Small intestine (tissue), 7 donors: ENCODE results near the gene INPP4B. TPM values are rescaled to one million over a fixed set of nuclear protein-coding genes. Genes with fewer than 3 reads are reported as not detected.
A peak's percentile ranks its signal among the peaks of the same experiment; 100 is the strongest.

ENCODE experiments used
- DNase-seq, 2 donors: peaks; one replicate each; pipeline versions ENCODE4 v3.0.0 to v3.0.0-alpha.2; 2013
- FAIRE-seq: peaks from 2 replicates; lab custom pipeline; 2012; peaks lifted over from hg19 to GRCh38; lab: Jason Lieb, UNC
- H3K27ac ChIP-seq, 3 donors: one replicate each; pipeline ENCODE4 v1.5.1; 2013; ENCODE audit warnings: low read length in 2 of 3, mild to moderate bottlenecking in 2 of 3, control low read depth in 1 of 3, inconsistent platforms in 1 of 3, low read depth in 1 of 3, moderate library complexity in 1 of 3
- H3K27me3 ChIP-seq, 3 donors: one replicate each; pipeline ENCODE4 v1.6.1; 2013; ENCODE audit warnings: low read length in 3 of 3, inconsistent platforms in 1 of 3; ENCODE audit not compliant: control insufficient read depth in 3 of 3, insufficient read depth in 3 of 3
- H3K36me3 ChIP-seq, 3 donors: one replicate each; pipeline ENCODE4 v1.6.1; 2013; ENCODE audit warnings: low read length in 3 of 3, inconsistent platforms in 1 of 3, low read depth in 1 of 3, mild to moderate bottlenecking in 1 of 3, moderate library complexity in 1 of 3; ENCODE audit not compliant: control insufficient read depth in 3 of 3, insufficient read depth in 2 of 3
- H3K4me1 ChIP-seq, 3 donors: one replicate each; pipeline ENCODE4 v1.6.1; 2013; ENCODE audit warnings: low read length in 2 of 3, inconsistent platforms in 1 of 3, low read depth in 1 of 3, mild to moderate bottlenecking in 1 of 3, moderate library complexity in 1 of 3; ENCODE audit not compliant: control insufficient read depth in 3 of 3, insufficient read depth in 2 of 3
- H3K4me3 ChIP-seq, 3 donors: one replicate each; pipeline ENCODE4 v1.5.1; 2013; ENCODE audit warnings: low read length in 3 of 3, control low read depth in 1 of 3, inconsistent platforms in 1 of 3, low read depth in 1 of 3, mild to moderate bottlenecking in 1 of 3, moderate library complexity in 1 of 3
- H3K9me3 ChIP-seq, 2 donors: one replicate each; pipeline ENCODE4 v1.6.1; 2013; ENCODE audit warnings: low read depth in 1 of 2, low read length in 1 of 2; ENCODE audit not compliant: control insufficient read depth in 2 of 2, insufficient read depth in 1 of 2
- WGBS, 3 donors: extraction: QIAGEN DNeasy Blood & Tissue Kit; methylation state at CpG; one replicate each; pipeline ENCODE4 v1.1.7; 2013; 5-methylcytosine and 5-hydroxymethylcytosine counted together
- polyA plus RNA-seq, 4 donors: library from polyadenylated mRNA; stranded (reverse) in 3 of 4; unstranded in 1 of 4; fragments of 200-250 nt in 3 of 4; fragments of 120-200 nt in 1 of 4; gene quantifications; one replicate each; pipeline versions ENCODE4 v1.2.1 to v1.2.3, GENCODE V29; 2013
- donor health status: healthy with polysubstance abuse.
- donor health status: control.
- donor health status: control.
- donor health status: Bipolar disorder and iron deficiency.
- donor health status: healthy.

Gene INPP4B
- polyA plus RNA-seq, 4 donors = 2.7 to 6.6 (median 4.2) TPM

GRCh38 chr4:142743121-142743825 lies 102.8 kb downstream of the INPP4B start:
- Histone ChIP-seq H3K4me3 (no peak overlapping the region), H3K9me3 (no peaks in the 10 kb centered on the region), H3K36me3 (no peaks in the 10 kb centered on the region), H3K4me1 (no peaks in the 10 kb centered on the region), H3K27ac (no peak overlapping the region), H3K27me3 (no peaks in the 10 kb centered on the region)
- peak in 1 of 2 donors; percentile 39 for DNase-seq
- FAIRE-seq = no peak

GRCh38 chr4:142741995-142742394 lies 104.1 kb downstream of the INPP4B start:
- H3K4me1 ChIP-seq = no peaks in the 10 kb centered on the region
- FAIRE-seq (no peak), DNase-seq (no peak)
- H3K27me3 ChIP-seq = no peaks in the 10 kb centered on the region
- no peak overlapping the region for H3K27ac ChIP-seq
- no peaks in the 10 kb centered on the region for H3K36me3 ChIP-seq
- WGBS, 3 donors = 77 to 83% (median 80%) methylated on average over 1 of the region's 1 CpG
- H3K4me3 ChIP-seq = no peak overlapping the region
- no peaks in the 10 kb centered on the region for H3K9me3 ChIP-seq

- Histone ChIP-seq H3K27ac (no peak overlapping the region), H3K9me3 (no peaks in the 10 kb centered on the region), H3K4me1 (no peaks in the 10 kb centered on the region), H3K27me3 (no peaks in the 10 kb centered on the region), H3K4me3 (no peak overlapping the region), H3K36me3 (no peaks in the 10 kb centered on the region)
- DNase-seq (no peak), FAIRE-seq (no peak)
- WGBS, 3 donors = 82 to 94% (median 93%) methylated on average over 2 of the region's 2 CpGs
Observed at GRCh38 chr4:142728233-142728632, 117.9 kb downstream of the INPP4B start.

- no peak for DNase-seq
- Histone ChIP-seq H3K36me3 (no peaks in the 10 kb centered on the region), H3K4me3 (no peak overlapping the region), H3K27ac (no peak overlapping the region), H3K4me1 (no peaks in the 10 kb centered on the region), H3K9me3 (no peaks in the 10 kb centered on the region), H3K27me3 (no peaks in the 10 kb centered on the region)
- no peak for FAIRE-seq
- 43 to 57% (median 45%) methylated on average over 3 of the region's 3 CpGs for WGBS, 3 donors
Observed at GRCh38 chr4:142727149-142727548, 119.0 kb downstream of the INPP4B start.

- Histone ChIP-seq H3K9me3 (no peaks in the 10 kb centered on the region), H3K4me1 (no peaks in the 10 kb centered on the region), H3K4me3 (no peak overlapping the region), H3K27me3 (no peaks in the 10 kb centered on the region), H3K27ac (no peak overlapping the region), H3K36me3 (no peaks in the 10 kb centered on the region)
- no peak for FAIRE-seq
- no peak for DNase-seq
- 66 to 83% (median 81%) methylated on average over 2 of the region's 2 CpGs for WGBS, 3 donors
Observed at GRCh38 chr4:142725886-142726285, 120.2 kb downstream of the INPP4B start.

- no peak for FAIRE-seq
Observed at GRCh38 chr4:142721187-142721586, 124.9 kb downstream of the INPP4B start.

GRCh38 chr4:142719854-142720541 lies 126.1 kb downstream of the INPP4B start:
- Histone ChIP-seq H3K4me1 (no peaks in the 10 kb centered on the region), H3K36me3 (no peaks in the 10 kb centered on the region), H3K27ac (no peak overlapping the region), H3K4me3 (no peak overlapping the region), H3K27me3 (no peaks in the 10 kb centered on the region), H3K9me3 (no peaks in the 10 kb centered on the region)
- FAIRE-seq = no peak
- DNase-seq = peak; percentile 28 to 37
- WGBS, 3 donors = 61 to 69% (median 63%) methylated on average over 5 of the region's 5 CpGs

More at GRCh38 chr4:142721187-142721586, 124.9 kb downstream of the INPP4B start:
- no peaks in the 10 kb centered on the region for H3K9me3 ChIP-seq
- DNase-seq = no peak
- WGBS, 3 donors = 85 to 94% (median 92%) methylated on average over 4 of the region's 4 CpGs
- no peak overlapping the region for H3K27ac ChIP-seq
- H3K27me3 ChIP-seq = no peaks in the 10 kb centered on the region
- no peak overlapping the region for H3K4me3 ChIP-seq
- no peaks in the 10 kb centered on the region for H3K4me1 ChIP-seq
- no peaks in the 10 kb centered on the region for H3K36me3 ChIP-seq

GRCh38 chr4:142718981-142719380 lies 127.1 kb downstream of the INPP4B start:
- H3K4me3 ChIP-seq = no peak overlapping the region
- no peak for DNase-seq
- no peak overlapping the region for H3K27ac ChIP-seq
- FAIRE-seq = no peak
- H3K36me3 ChIP-seq = no peaks in the 10 kb centered on the region
- H3K4me1 ChIP-seq = no peaks in the 10 kb centered on the region
- H3K9me3 ChIP-seq = no peaks in the 10 kb centered on the region
- H3K27me3 ChIP-seq = no peaks in the 10 kb centered on the region
